HCT116 (cell line): Measurements from ENCODE around the gene MRPL50. TPM values are rescaled to one million over a fixed set of nuclear protein-coding genes. Genes with fewer than 3 reads are reported as not detected.

ENCODE experiments used
- ATAC-seq: fragments of 200-7000 bp; cut with Tn5 transposase; 2 replicates; pipeline ENCODE4 v1.9.1; 2020; ENCODE audit warnings: mild to moderate bottlenecking, moderate library complexity
- BruUV-seq: library from RNA; stranded (reverse); fragments of 400-500 nt; replicated peaks from 2 replicates; lab custom pipeline; 2021; lab: Mats Ljungman, UMichigan
- CTCF ChIA-PET: fragments of 300-600 bp; sonication (Branson Sonifier 250); formaldehyde crosslinking; loops from one replicate; lab custom pipeline; 2021; ENCODE audit warnings: antibody characterized with exemption; lab: Charles Lee
- POLR2A ChIA-PET: fragments of 300-600, 350-600 bp; sonication (Branson Sonifier 250); formaldehyde crosslinking; loops from one replicate; lab custom pipeline; 2021; ENCODE audit warnings: antibody characterized with exemption; lab: Charles Lee
- RAD21 ChIA-PET, 2 experiments: fragments of 300-600 bp; sonication (Branson Sonifier 250); formaldehyde crosslinking; loops; one replicate each; lab custom pipeline; 2023; ENCODE audit warnings: low total read pairs in 2 of 2; ENCODE audit not compliant: uncharacterized antibody in 2 of 2, unreplicated experiment in 2 of 2, low non-redundant PET in 1 of 2; lab: Charles Lee
- DNase-seq: peaks from one replicate; pipeline ENCODE4 v3.0.0-alpha.2; 2010; ENCODE audit warnings: low read depth, low spot score
- H2AFZ ChIP-seq: fragments of 200-600 bp; shearing (Covaris generic), sonication (generic); 2 replicates; pipeline ENCODE4 v1.6.1; 2017; ENCODE audit warnings: low read depth, mixed run types, mixed read lengths, antibody characterized with exemption, low read length; ENCODE audit not compliant: poor library complexity, severe bottlenecking
- H3K27ac ChIP-seq: 2 replicates; pipeline ENCODE4 v1.5.1; 2012; ENCODE audit warnings: low read depth, low read length
- H3K27me3 ChIP-seq: fragments of 200-600 bp; sonication (generic); 2 replicates; pipeline ENCODE4 v1.6.1; 2016; ENCODE audit warnings: mixed run types, low read length, mixed read lengths; ENCODE audit not compliant: insufficient read depth
- H3K36me3 ChIP-seq, 2 experiments: fragments of 200-500 bp in 1 of 2; fragments of 200-600 bp in 1 of 2; sonication (Bioruptor generic) in 1 of 2; sonication (generic) in 1 of 2; 2 replicates each; pipeline versions ENCODE4 v1.5.1 to v1.6.1; 2014 to 2016; ENCODE audit warnings: low read length in 2 of 2, inconsistent platforms in 1 of 2, mixed read lengths in 1 of 2, mixed run types in 1 of 2; ENCODE audit not compliant: insufficient read depth in 2 of 2, control insufficient read depth in 1 of 2
- H3K4me1 ChIP-seq, 2 experiments: fragments of 200-600 bp in 1 of 2; sonication (generic) in 1 of 2; 2 replicates each; pipeline versions ENCODE4 v1.5.1 to v1.6.1; 2012 to 2017; ENCODE audit warnings: low read length in 2 of 2, inconsistent platforms in 1 of 2, mild to moderate bottlenecking in 1 of 2, mixed read lengths in 1 of 2, mixed run types in 1 of 2, moderate library complexity in 1 of 2; ENCODE audit not compliant: insufficient read depth in 2 of 2, control insufficient read depth in 1 of 2
- H3K4me2 ChIP-seq: fragments of 200-600 bp; sonication (generic); 2 replicates; pipeline ENCODE4 v1.6.1; 2017; ENCODE audit warnings: mixed run types, low read length, mixed read lengths
- H3K4me3 ChIP-seq, 2 experiments: fragments of 200-600 bp in 1 of 2; sonication (generic) in 1 of 2; replicated peaks in 1 of 2; 2 replicates each; pipeline ENCODE4 v1.5.1; 2011 to 2016; ENCODE audit warnings: low read length in 2 of 2, control low read depth in 1 of 2, low read depth in 1 of 2, mild to moderate bottlenecking in 1 of 2, mixed read lengths in 1 of 2, mixed run types in 1 of 2
- H3K79me2 ChIP-seq: fragments of 200-600 bp; sonication (generic); 2 replicates; pipeline ENCODE4 v1.6.1; 2017; ENCODE audit warnings: mild to moderate bottlenecking, mixed run types, low read length, moderate library complexity, mixed read lengths; ENCODE audit not compliant: insufficient read depth
- H3K9ac ChIP-seq: fragments of 200-600 bp; sonication (generic); 2 replicates; pipeline ENCODE4 v1.6.1; 2016; ENCODE audit warnings: low read length, mixed read lengths
- H3K9me2 ChIP-seq: fragments of 200-600 bp; sonication (generic), shearing (Covaris generic); 2 replicates; pipeline ENCODE4 v1.6.1; 2017; ENCODE audit warnings: mixed run types, mild to moderate bottlenecking, moderate library complexity; ENCODE audit not compliant: insufficient read depth
- H3K9me3 ChIP-seq, 2 experiments: fragments of 200-500 bp in 1 of 2; fragments of 200-600 bp in 1 of 2; sonication (Bioruptor generic) in 1 of 2; sonication (generic) in 1 of 2; 2 replicates each; pipeline ENCODE4 v1.6.1; 2014 to 2017; ENCODE audit warnings: low read length in 2 of 2, mixed read lengths in 2 of 2, inconsistent platforms in 1 of 2, low read depth in 1 of 2, mild to moderate bottlenecking in 1 of 2, mixed run types in 1 of 2, moderate library complexity in 1 of 2; ENCODE audit not compliant: control insufficient read depth in 1 of 2, insufficient read depth in 1 of 2
- H4K20me1 ChIP-seq: fragments of 200-600 bp; sonication (generic), shearing (Covaris generic); 2 replicates; pipeline ENCODE4 v1.6.1; 2017; ENCODE audit warnings: mixed run types, mild to moderate bottlenecking, moderate library complexity; ENCODE audit not compliant: insufficient read depth
- ATF3 ChIP-seq: IDR thresholded peaks from 2 replicates; pipeline ENCODE4 v1.6.1; 2012
- CBX3 ChIP-seq: IDR thresholded peaks from 2 replicates; pipeline ENCODE4 v1.6.1; 2012; ENCODE audit warnings: low read depth
- CTCF ChIP-seq, 3 experiments: fragments of 200-600 bp in 1 of 3; sonication (generic) in 1 of 3; IDR thresholded peaks in 2 of 3; conservative IDR thresholded peaks in 1 of 3; 2 replicates each; pipeline ENCODE4 v1.5.1; 2012 to 2017; ENCODE audit warnings: low read depth in 2 of 3, low read length in 2 of 3, antibody characterized with exemption in 1 of 3, borderline replicate concordance in 1 of 3, control low read depth in 1 of 3, mild to moderate bottlenecking in 1 of 3, mixed read lengths in 1 of 3, mixed run types in 1 of 3, moderate library complexity in 1 of 3; ENCODE audit not compliant: insufficient read depth in 1 of 3
- EZH2phosphoT487 ChIP-seq: fragments of 200-600 bp; IDR thresholded peaks from 2 replicates; pipeline ENCODE4 v1.6.1; 2018; ENCODE audit warnings: antibody characterized with exemption, borderline replicate concordance
- FOSL1 ChIP-seq: IDR thresholded peaks from 2 replicates; pipeline ENCODE4 v1.6.1; 2012; ENCODE audit warnings: low read depth
- MAX ChIP-seq: IDR thresholded peaks from 2 replicates; pipeline ENCODE4 v1.6.1; 2012
- POLR2A ChIP-seq: IDR thresholded peaks from 2 replicates; pipeline ENCODE4 v1.7.0; 2011; ENCODE audit warnings: borderline replicate concordance; ENCODE audit not compliant: insufficient read depth, insufficient read length; ENCODE audit errors: extremely low read depth
- TCF7L2 ChIP-seq: IDR thresholded peaks from 2 replicates; pipeline ENCODE4 v1.7.0; 2011; ENCODE audit warnings: borderline replicate concordance, inconsistent platforms; ENCODE audit not compliant: insufficient read depth, insufficient read length; ENCODE audit errors: extremely low read depth
- ZBTB33 ChIP-seq: IDR thresholded peaks from 2 replicates; pipeline ENCODE4 v1.6.1; 2011; ENCODE audit warnings: mild to moderate bottlenecking, low read length, moderate library complexity; ENCODE audit not compliant: insufficient replicate concordance; ENCODE audit errors: extremely low read depth
- intact Hi-C: fragments of 100-400 bp; cut with micrococcal nuclease; formaldehyde crosslinking; loops from 2 replicates; pipeline ENCODE4 v1.10.0; 2022
- total RNA-seq: library from RNA; stranded (reverse); gene quantifications from one replicate; pipeline ENCODE4 v1.2.1, GENCODE V29; 2021; ENCODE audit not compliant: unreplicated experiment

MRPL50 gene
- total RNA-seq, 1 experiment from 2014 or later: 14.6 TPM

- Histone ChIP-seq H3K9me2 (no peaks in the 10 kb centered on the region), H3K79me2 (no peaks in the 10 kb centered on the region), H3K27ac (no peak overlapping the region), H3K4me3 (no peak overlapping the region), H4K20me1 (no peaks in the 10 kb centered on the region), H3K36me3 (no peaks in the 10 kb centered on the region), H3K4me2 (no peak overlapping the region), H3K4me1 (no peaks in the 10 kb centered on the region), H3K9me3 (no peaks in the 10 kb centered on the region), H3K27me3 (peaks cover 9% of the 10 kb centered on the region), H3K9ac (no peak overlapping the region), H2AFZ (no peak overlapping the region)
- DNase-seq (no peak), ATAC-seq (no peak)
- POLR2A ChIA-PET: no interaction called here
- TF ChIP-seq FOSL1: no peak
- no peak for TF ChIP-seq ATF3
- no peak for TF ChIP-seq CTCF (IDR thresholded peaks at IDR 0.05 in 2 of 3, conservative IDR thresholded peaks at IDR 0.05 in 1 of 3; ENCODE audit: borderline replicate concordance in 1 of 3, insufficient read depth in 1 of 3, low read depth in 2 of 3, low read length in 2 of 3)
- no peak for TF ChIP-seq MAX
- TF ChIP-seq TCF7L2: no peak
- no peak for TF ChIP-seq CBX3
- no peak for TF ChIP-seq POLR2A
- no peak for TF ChIP-seq ZBTB33
- no peak for TF ChIP-seq EZH2phosphoT487
- CTCF ChIA-PET: no interaction called here
- BruUV-seq: no TSS peak
- RAD21 ChIA-PET: no interaction called here
- intact Hi-C loops: no loop called here
Measured at GRCh38 chr9:101432740-101433139, 34.3 kb upstream of the MRPL50 start.
